IPS-NIHi7 (cell line): Measurements from ENCODE around the gene ZDHHC14.
"Not testable (repeated sequence)": the region's sequence is repeated elsewhere in the genome, so short reads cannot be mapped to it uniquely, and the experiment has no call there.

Experiments
- DNase-seq: peaks from one replicate; pipeline ENCODE4 v3.0.0; 2012; ENCODE audit warnings: mixed read lengths; ENCODE audit errors: extremely low spot score

ZDHHC14 gene

DNA sequence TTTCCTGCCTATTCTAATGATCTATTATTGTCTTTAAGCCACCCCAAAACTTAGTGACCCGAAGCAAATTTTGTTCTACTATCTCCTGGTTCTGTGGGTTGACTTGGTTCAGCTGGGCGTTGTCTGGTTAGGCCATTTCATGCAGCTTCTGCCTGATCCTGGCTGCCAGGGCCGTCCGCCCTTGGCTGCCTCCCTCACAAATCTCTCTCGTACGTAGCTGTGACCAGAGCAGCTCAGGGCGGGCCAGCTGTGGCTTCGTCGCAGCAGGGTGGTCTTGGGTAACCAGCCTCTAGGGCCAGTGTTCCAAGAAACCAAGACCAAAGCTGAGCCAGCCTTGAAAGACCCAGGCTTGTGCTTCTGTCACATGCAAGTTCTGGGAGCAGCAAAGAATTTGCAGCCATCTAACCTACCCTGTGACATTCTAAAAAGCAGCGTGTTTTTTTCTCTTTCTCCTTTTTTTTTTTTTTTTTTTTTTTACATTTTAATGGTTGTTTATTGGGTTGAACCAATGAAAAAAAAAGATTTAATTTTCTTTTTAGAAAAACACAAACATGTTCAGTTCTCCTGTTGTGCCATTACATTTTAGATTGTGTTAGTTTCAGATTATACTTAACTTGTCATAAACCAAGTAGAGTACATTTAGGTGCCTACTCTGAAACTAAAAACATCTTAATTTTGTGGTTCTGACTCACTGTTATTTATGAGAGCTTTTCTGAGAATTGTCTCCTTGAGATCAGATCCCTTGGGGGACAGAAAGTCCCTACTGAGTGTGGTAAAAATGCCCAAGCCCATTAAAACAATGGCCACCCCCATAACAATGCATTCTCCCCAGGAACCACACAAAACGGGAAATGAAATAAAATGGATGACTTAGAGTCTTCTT is 83.9 kb downstream of the ZDHHC14 start:
- no peak for DNase-seq

DNA sequence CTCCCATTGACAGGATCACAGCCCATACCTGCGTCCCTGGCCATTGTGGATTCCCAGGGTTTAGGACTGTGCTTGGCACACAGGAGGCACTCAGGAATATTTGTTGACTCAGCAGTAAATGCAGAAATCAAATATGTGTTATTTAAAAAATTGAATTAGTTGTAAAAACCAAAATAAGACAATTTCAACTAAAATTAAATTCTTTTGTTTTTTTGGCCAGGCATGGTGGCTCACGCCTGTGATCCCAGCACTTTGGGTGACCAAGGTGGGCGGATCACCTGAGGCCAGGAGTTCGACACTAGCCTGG is 85.3 kb downstream of the ZDHHC14 start:
- DNase-seq = no peak

DNA sequence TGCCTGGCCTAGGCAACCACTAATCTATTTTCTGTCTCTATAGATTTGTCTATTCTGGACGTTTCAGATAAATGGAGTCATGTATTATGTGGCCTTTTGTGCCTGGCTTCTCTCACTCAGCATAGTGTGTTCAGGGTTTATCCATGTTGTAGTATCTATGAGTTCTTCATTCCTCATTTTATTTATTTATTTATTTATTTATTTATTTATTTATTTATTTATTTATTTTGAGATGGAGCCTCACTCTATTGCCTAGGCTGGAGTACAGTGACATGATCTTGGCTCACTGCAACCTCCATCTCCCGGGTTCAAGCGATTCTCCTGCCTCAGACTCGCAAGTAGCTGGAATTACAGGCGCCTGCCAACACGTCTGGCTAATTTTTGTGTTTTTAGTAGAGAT is 86.3 kb downstream of the ZDHHC14 start:
- DNase-seq = not testable (repeated sequence)

- DNase-seq = no peak
These were observed 87.1 kb downstream of the ZDHHC14 start for GRCh38 chr6:157468054-157468453.

- DNase-seq = no peak
These were observed 87.6 kb downstream of the ZDHHC14 start for GRCh38 chr6:157468574-157468973.

GRCh38 chr6:157469378-157469777 is 88.4 kb downstream of the ZDHHC14 start:
- DNase-seq = no peak

DNA sequence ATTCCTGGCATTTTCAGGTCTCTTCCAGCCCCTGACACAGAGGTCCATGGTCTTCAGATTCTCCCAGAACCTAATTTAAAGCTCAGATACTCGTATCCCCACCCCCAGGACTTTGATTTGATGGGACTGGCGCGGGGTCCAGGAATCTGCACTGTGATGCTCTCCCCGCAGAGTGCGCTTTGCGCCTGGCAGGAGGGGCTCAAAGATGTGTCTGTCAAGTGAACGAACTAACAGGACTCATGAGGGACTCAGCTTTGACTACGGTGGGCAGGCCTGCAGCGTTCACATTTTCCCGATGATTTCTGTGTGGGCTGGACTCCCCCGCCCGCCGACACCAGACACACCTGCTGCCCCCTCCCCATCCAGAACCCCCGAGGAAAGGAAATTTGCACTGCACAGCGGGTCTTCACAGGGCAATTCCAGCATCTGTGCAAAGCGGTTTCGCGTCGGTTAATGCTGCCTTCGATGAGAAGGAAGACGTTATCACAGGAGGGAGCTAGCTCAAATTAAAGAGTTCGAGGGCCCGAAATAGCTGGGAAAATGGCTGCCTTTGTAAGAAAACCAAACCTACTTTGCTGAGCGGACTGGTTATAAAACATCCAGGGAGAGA is 90.2 kb downstream of the ZDHHC14 start:
- DNase-seq = no peak

- DNase-seq = no peak
These were observed 91.1 kb downstream of the ZDHHC14 start for GRCh38 chr6:157471895-157472686.

DNA sequence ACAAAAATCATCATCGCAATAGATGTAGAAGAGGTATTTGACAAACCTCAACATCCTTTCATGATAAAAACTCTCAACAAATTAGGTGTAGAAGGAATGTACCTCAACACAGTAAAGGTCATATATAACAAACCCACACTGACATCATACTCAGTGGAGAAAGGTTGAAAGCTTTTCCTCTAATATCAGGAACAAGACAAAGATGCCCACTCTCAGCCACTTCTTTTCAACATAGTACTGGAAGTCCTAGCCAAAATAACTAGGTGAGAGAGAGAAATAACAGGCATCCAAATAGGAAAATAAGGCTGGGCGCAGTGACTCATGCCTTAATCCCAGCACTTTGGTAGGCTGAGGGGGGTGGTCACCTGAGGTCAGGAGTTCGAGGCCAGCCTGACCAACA is 95.8 kb downstream of the ZDHHC14 start:
- DNase-seq = no peak

DNA sequence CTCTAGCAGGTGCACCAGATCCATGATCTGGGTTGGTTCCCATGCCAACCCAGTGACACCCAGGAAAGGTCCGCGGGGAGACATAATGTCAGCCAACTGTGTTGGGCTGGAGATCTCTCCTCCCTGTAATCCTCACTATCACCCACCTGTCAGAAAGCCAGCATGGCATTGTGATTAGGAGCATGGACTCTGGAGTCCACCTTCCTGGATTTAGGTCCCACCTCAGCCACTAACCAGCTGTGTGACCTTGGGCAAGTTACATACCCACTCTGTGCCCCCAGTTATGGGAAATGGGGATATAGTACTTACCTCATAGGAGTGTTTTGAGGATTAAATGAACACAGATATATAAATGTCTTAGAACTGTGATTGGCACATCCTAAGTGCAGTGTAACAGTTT is 97.9 kb downstream of the ZDHHC14 start:
- no peak for DNase-seq

GRCh38 chr6:157479464-157480303 is 98.7 kb downstream of the ZDHHC14 start:
- DNase-seq = no peak

GRCh38 chr6:157481189-157481864 is 100.3 kb downstream of the ZDHHC14 start:
- no peak for DNase-seq

DNA sequence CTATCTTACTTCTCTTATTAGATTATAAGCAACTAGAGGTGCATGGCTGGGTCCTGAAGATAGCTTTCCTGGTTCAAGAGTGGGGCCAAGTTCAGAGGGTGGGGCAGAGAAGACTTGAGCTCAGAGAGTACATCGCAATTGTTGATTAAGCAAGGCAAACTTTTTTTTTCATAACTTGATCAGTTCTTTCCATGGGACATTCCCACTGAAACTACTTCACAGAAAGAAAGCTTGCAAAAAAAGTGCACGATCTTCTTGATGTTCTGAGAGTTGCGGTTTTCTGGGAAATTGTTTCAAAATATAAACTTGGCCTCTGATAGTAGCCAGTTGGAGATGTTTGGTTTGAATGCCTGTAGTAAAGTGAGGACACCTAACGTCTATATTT is 100.9 kb downstream of the ZDHHC14 start:
- DNase-seq = no peak

- no peak for DNase-seq
These were observed 102.8 kb downstream of the ZDHHC14 start for GRCh38 chr6:157483770-157484169.

- no peak for DNase-seq
These were observed 103.2 kb downstream of the ZDHHC14 start for GRCh38 chr6:157484181-157484580.

GRCh38 chr6:157486572-157486971 is 105.6 kb downstream of the ZDHHC14 start:
- no peak for DNase-seq

- DNase-seq = no peak
These were observed 106.3 kb downstream of the ZDHHC14 start for GRCh38 chr6:157487110-157487773.

- no peak for DNase-seq
These were observed 107.1 kb downstream of the ZDHHC14 start for GRCh38 chr6:157488058-157488457.

GRCh38 chr6:157488716-157489118 is 107.7 kb downstream of the ZDHHC14 start:
- DNase-seq = no peak

DNA sequence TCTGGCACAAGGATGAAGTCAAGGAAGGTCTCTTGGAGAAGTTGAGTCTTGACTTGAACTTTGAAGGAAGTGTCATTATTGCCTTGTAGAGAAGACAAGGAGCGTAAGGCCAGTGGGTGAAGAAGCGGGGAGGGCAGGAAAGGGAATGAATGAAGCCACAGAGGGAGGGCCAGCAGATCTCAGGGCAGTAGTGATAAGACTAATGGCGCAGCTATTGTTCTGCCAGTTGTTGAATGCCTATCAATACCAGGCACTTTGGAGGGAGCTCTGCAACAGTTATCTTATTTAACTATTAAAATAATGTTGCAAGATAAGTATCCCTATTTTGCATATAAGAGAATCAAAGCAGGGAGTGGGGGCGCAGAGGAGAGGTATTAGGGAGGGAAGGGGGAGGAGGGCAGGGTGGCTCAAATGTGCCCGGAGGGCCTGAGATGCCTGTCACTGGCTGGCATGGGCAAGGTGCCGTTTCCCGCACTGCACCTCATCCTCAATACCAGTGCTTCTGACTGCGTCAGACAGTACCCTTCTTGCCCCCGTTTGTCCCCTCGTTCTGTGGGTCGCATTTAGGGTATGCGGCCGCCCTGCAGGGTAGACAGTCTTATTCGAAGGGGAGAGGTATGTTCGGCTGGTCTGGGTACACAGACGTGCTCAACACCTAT is 109.8 kb downstream of the ZDHHC14 start:
- no peak for DNase-seq
